Pulmonary artery endothelial cell (primary cell): Measurements from ENCODE around the gene KDSR. TPM values are rescaled to one million over a fixed set of nuclear protein-coding genes. Genes with fewer than 3 reads are reported as not detected.

Experiments
- DNase-seq: peaks from one replicate; pipeline ENCODE4 v3.0.0-alpha.2; 2011; ENCODE audit warnings: low read depth, low spot score
- total RNA-seq: library from RNA; depleted of rRNA; stranded (reverse); fragments of >200 nt; gene quantifications from 2 replicates; pipeline ENCODE4 v1.2.3, GENCODE V29; 2014

The KDSR gene
- total RNA-seq, 1 donor from 2014 or later, result 17.6 TPM

- DNase-seq, result no peak
Measured at GRCh38 chr18:63307551-63308200, 59.3 kb downstream of the KDSR start.

DNA sequence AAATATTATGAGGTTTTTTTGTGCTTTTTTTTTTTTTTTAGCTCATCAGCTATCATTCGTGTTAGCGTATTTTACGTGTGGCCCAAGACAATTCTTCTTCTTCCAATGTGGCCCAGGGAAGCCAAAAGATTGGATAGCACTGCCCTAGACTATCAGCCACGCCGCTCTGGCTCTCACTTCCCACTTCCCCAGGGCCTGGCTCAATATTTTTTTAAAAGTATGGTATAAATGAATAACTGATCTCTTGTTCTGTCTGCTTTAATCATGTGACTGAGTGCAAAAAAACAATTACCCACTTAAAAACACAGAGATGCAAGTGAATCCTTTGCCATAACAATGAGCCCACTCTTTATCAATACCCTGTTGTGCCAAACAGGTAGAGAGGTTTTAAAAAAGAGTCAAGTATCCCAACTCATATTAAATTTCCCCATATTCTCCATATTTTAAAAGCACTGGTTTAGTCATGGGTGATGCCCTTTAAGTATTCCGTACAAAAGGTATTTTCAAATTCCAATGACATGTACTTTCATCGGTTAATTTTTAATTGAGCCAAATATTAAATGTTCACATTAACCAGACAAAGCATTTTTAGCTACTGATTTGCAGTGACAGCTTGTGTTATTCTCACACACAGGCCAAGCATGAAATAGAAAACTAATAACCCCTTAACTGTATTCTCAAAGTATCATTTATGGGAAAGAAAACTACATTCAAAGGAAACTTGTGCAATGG, 60.0 kb downstream of the KDSR start:
- no peak for DNase-seq

GRCh38 chr18:63306249-63306648, 60.8 kb downstream of the KDSR start:
- DNase-seq, result no peak

- no peak for DNase-seq
Measured at GRCh38 chr18:63303547-63303946, 63.5 kb downstream of the KDSR start.

DNA sequence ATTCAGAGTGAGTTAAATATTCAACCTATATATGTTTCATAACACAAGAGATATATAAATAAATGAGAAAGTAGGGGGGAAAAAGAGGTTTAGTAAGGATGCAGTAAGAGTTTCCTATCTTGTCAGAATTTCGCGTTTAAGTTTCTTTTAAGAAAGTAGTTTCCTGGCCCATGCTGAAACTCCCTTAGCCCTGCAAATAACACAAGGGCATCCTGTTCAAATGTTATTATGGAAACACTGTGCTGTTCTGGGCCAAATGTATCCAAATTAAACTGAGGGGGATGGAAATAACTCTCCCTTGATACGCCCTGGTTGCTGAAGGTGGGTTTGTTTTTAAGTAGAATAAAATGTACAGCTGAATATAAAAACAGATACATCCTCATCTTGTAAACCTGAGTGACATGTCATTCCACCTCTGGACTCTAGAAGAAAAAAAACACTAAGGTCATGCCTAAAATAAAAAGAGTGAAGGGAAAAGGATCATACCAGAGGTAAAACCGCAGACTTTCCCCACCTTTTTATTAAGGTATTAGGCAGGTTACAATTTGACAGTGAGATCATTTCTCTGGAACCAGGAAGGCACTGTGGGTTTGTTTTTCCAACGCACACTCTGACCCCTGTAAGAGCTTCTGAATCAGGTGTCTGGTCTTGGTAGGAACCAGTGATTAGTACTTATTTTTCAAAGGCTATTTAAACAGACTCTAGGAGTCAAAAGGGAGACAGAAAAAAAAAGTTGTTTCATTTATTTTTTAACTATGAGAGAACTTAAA, 64.2 kb downstream of the KDSR start:
- no peak for DNase-seq

- DNase-seq, result no peak
Measured at GRCh38 chr18:63302220-63302619, 64.8 kb downstream of the KDSR start.

DNA sequence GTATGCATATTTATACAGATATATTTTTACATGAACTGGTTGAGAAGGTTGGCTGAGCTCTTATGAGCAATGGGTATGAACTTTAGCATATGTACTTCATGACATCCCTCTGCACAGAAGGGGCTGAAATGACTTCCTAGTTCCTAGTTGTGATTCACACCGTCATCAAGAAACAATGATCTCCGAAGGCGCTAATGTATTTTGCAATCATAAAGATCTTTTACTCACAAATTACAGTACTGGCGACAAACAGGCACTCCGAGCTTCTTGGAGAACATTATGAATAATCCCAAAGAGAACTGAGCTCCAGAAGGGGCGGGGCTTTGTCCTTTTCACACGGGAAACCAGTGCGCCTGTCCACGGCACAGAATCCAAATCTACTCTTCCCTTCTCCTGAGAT, 65.6 kb downstream of the KDSR start:
- DNase-seq, result no peak

DNA sequence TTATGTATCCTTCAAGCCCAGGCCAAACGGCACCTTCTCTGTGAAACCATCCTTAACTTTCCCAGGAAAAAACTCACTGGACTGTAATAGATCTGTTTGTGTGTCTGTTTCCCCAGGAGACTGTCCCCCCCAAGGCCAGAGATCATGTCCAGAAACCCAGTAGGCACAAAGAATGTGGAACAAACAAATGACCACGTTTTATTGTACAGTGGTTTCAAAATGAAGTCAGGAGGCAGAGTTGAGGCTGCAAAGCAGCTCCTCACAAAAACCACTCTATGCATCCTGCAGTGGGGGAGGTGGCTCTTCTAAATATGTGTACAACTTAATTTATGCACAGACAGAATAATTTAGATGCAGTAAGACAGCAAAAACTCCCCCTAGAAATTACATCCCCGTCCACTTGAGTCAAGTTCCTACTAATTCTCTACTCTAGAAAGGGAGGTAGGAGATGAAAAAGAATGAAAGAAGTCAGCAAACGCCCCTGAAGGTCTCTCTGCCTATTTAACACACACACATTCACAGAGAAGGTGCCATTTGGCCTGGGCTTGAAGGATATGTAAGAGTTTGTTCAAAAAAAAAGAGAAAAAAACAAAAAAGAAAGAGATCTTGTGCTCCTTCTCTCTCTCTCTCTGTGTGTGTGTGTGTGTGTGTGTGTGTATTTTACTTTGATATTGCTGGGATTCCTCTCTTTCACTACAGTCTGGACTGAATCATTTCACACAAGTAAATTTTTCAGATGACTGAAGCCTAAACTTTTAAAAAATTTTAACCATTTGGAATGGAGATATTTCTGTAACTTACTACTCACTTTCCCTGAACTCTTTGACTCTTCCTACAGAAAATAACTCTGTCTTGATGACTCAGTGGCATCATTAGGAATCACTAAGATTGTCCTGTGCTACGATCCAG, 66.9 kb downstream of the KDSR start:
- no peak for DNase-seq

- DNase-seq, result no peak
Measured at GRCh38 chr18:63298400-63299365, 68.3 kb downstream of the KDSR start.

- no peak for DNase-seq
Measured at GRCh38 chr18:63297687-63298399, 69.2 kb downstream of the KDSR start.

GRCh38 chr18:63293935-63294334, 73.1 kb downstream of the KDSR start:
- DNase-seq, result no peak

DNA sequence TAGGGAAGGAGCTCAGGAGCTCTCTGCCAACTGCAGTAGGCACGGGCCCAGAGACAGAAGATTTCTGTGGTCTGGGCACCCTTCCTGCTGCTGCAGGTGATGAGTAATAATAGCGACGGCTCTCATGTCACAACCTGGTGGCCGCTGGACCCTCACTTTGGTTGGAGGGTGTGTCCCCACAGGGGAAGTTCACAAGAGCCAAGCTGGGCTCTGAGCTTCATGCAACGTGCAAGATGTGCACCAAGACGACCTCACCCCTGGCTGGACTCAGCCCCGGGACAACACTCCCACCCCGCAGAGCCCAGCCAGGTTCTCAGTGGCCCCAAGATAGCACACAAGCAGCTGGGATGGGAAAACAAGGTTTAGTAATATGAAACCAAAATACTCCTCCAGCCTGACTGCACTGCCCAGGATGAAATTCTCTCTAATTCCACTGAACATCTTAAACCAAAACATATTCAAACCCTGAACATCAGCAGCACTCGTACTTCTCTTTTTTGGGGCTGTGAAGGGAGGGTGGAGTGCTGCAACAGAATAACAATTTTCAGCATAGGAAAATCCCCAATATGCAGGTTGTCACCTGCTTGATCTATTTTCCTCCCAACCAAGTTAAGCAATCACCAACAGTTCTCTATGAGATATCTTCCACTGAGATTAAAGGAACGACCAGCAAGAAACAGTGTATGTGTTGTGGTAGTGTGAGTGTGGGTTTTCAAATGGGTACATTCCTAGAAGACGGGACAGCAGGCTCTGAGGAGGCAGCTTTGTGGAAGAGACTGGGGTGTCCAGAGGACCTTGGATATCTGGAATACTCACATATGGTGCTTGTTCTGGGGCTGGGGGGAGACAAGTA, 73.9 kb downstream of the KDSR start:
- DNase-seq, result no peak

- no peak for DNase-seq
Measured at GRCh38 chr18:63291278-63291677, 75.7 kb downstream of the KDSR start.

DNA sequence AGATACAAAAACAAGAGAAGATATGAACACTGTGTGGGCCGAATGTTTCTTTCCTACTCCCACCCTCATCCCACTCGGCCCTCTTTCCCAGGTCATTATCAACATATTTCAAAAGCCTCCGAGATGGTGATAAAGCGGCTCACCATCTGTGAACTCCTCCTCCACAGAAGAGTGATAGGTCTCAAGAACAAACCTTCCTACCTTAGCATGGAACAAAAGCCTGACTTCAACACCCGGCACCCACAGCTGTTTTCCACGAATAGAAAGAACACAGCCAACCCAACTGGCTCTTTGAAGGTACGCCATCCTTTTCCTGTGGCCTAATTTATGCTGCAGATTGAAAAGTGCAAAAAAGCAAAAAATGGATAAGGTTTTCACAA, 76.2 kb downstream of the KDSR start:
- no peak for DNase-seq

DNA sequence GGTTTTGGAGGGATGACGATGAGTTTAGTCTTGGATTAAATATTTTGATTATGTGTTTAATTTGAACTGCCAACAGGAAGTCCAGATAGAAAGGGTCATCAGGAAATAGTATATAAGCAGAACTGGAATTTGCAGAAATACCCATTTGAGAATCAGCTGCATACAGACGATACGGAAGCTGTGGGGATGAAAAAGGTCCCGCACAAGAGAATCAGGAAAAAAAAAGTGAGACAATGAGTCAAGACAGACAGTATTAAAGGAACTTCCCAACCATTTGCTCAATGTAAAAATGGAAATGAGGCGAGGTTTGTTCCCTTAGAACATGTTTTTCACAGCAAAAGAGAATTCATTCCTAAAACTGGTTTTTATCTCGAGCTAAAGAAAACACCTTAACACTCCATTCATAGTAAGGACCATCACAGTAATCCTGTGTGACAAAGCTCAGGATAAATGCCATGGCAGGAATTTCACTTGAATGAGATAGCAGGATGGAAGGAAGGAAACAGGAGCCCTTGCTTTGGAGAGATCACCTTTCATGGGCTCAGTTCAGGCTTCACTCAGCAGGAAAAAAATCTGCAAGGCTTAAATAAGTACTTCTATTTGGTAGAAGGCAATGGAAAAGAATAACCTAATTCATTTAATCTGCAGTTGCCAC, 76.7 kb downstream of the KDSR start:
- no peak for DNase-seq

- no peak for DNase-seq
Measured at GRCh38 chr18:63288311-63288710, 78.7 kb downstream of the KDSR start.

DNA sequence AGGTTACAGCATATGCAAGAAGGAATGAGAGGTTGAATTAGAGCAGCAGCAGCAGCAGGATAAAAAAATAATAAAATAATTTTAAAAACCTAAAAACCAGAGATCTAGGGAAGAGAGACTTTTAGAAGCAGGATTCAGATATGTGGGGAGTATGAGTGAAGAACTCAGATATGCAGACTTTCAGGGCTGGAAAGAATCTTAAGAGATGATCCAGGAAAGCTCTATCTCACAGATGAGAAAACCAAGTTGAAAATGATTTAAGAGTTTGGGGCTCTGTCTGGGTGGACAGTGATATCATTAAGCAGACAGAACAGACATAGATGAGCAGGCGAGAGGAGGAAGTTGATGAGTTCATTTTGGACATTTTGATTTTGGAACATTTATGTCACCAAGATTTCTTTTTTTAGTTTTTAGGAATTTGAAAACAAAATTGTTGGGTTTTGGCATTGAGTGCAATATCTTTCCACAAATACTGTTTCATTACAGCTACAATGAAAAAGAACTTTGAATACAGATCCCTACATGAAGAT, 79.2 kb downstream of the KDSR start:
- DNase-seq, result no peak

DNA sequence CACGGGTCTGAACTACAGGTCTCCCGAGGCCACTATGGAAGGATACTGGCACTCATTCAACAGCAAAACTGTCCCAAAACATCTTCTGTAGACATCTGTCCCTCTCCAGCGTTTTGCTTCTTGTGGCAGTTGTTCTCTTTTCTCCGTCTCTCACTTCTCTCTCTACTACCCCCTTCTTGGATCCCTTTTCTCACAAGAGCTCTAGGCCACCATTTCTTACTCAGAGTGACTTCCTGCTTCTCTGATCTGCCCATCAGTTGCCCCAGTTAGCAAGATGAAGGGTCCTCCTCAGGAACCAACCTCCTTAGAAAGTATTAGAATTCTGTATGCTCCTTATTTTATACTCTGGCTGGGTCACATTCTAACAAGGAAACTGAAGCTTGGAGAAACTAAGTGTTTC, 80.1 kb downstream of the KDSR start:
- DNase-seq, result no peak
